ENCODE data around the gene IFIH1.

Gene IFIH1

DNA sequence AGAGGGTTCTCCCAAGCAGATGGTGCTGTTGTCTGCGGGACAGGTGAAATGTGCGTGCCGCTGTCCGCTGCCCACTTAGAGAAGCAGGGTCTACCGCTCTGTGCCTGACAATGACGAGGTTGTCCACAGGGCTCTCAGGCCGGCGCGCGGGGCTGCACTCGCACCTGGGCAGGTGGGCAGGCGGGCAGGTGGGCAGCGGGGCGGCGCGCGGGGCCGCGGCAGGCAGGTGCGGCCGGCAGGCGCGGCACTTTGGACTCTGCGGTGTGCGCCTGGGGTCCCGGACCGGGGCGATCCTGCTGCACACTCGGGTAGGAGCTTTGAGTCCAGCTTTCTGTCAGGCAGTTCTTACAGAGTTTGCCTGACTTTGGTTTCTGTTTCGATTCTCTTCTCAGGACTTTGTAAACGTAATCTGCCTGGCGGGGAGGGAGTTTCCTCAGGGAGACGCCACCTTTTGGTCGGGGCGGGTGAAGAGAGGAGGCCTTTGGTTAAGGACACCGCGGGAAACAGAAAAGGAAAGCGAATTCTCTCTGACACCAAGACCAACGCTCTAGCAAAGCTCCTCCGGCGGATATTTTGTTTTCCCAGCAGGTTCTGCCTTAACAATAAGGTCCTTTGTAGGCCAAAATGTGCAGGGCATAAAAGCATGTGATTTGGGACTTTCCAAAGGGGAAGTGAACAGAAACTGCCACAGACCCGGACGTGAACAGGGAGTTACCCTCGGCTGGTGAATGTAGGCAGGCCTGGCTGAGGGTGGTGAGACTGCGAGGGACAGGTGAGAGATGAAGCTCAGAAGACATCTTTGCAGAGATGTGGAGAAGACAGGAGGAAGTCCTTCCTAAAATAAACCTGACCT, at the start of gene IFIH1:
Gene IFIH1, minus strand, starts transcription at position 357 of the 853 bp plus-strand sequence. CDS start 377 bp downstream, outside the sequence.
- Mint-ChIP-seq H3K36me3 (peaks cover 9 to 16% of the 10 kb centered on the region in 2 donors), H3K4me3 (peak within 1 kb of the TSS; percentile 93 to 96), H3K4me1 (peaks cover 30 to 59% of the 10 kb centered on the region in 2 donors), H3K27ac (peak within 1 kb of the TSS; percentile 99), H3K27me3 (no peaks in the 10 kb centered on the region), H3K9me3 (no peaks in the 10 kb centered on the region)
- ATAC-seq (replicated peaks): peak; percentile 94 to 95
- DNase-seq: peak; percentile 88

DNA sequence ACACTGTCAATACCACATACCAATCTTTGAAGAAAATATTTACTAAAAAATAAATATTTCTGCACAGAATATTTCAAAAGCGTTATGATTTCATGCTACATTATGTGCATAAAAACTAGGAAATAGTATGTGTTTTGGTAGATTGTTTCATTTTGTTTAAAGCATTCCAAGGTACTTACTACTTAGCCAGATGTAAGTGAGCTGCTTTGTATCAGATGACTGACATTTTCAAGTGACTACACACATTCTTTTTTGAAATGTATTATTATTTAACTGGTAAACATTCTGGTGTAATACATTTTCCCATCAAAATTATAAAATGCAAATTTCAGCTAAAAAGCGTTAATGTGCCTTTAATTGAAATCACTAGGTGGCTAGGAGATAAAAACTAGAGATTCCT, 46.9 kb upstream of the IFIH1 start:
- H3K4me3 Mint-ChIP-seq: no peak overlapping the region
- H3K36me3 Mint-ChIP-seq: no peaks in the 10 kb centered on the region
- ATAC-seq (replicated peaks): no peak
- no peak overlapping the region for H3K27ac Mint-ChIP-seq
- no peaks in the 10 kb centered on the region for H3K9me3 Mint-ChIP-seq
- DNase-seq: no peak
- no peaks in the 10 kb centered on the region for H3K27me3 Mint-ChIP-seq
- H3K4me1 Mint-ChIP-seq: no peaks in the 10 kb centered on the region

DNA sequence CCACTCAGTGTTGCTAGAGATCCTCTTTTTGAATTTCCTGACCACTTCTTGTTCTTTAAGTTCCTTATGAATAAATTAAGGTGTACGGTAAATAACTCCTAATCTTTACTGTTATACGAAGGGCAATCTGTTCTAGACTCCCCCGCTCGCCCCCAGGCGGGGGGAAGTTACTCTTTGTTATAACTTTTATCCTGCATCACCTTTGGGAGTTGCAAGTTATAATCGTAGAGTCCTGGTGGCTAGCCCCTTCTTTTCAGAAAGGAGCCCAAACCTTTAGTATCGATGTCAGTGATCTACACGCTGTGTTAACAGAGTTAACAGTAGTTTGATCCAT, 26.1 kb upstream of the IFIH1 start:
- Mint-ChIP-seq H3K4me3 (peak overlapping the region; percentile 95 to 96), H3K27ac (peak overlapping the region; percentile 87), H3K4me1 (peaks cover 5 to 7% of the 10 kb centered on the region in 2 donors), H3K36me3 (peaks cover 0 to 3% of the 10 kb centered on the region in 2 donors), H3K9me3 (no peaks in the 10 kb centered on the region), H3K27me3 (no peaks in the 10 kb centered on the region)
- ATAC-seq (replicated peaks) (peak; percentile 13 to 25), DNase-seq (no peak)

DNA sequence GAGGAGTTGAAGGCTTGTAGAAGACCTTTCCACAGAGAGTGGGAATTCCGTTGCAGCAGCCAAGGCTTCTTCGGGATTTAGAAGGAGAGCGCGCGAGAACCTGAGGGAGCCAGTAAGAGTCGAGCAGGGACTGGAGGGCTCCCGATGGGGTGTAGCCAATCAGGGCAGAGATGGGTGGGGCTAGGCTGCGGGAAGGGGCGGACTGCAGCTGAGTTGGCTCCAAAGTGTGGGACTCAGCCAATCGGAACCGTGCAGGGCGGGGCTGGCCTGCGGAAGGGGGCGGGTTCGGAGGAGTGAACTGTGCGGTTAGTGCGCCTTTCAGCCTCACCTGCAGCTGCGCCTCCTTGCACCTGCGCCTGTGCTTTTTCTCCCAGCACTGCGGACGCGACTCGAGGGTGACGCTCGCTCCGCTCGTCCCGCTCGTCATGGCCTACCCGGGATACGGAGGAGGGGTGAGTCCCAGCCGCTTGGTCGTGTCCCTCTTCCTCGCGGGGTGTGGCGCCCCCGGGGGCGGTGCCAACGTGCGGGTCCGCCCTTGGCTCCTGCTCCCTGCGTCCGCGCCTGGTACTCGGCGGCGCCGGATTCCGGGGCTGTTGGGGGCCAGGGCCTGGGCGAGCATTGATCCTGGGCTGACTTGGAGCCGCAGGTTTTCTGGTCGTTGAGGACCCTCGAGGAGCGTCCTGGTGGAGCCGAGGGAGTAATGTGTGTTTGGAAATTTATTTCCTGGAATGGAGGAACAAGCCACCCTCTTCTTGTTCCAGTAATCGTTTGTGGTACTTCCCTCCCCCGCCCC, 25.5 kb upstream of the IFIH1 start, which contains the start of gene GCA:
Gene GCA, plus strand, starts transcription at position 309 of the 793 bp plus-strand sequence. Its CDS starts 117 bp downstream, at position 426.
- Mint-ChIP-seq H3K9me3 (no peaks in the 10 kb centered on the region), H3K4me1 (peaks cover 5 to 7% of the 10 kb centered on the region in 2 donors)

DNA sequence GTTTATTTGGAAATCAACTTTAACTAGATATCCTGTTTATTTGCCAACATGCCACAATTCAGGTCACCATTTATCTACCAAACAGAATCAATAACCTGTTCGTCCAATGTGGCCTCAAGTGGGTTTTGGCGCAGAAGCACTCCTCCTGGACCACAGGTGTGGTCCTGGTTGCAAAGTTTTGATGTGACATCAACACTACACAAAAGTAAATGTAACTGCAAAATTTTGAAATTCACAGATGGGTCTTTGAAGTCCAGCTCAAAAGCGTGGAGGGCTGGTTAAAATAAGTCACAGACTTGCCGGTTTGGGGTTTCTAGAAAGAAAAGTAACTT, 25.0 kb upstream of the IFIH1 start:
- Mint-ChIP-seq H3K9me3 (no peaks in the 10 kb centered on the region), H3K27me3 (no peaks in the 10 kb centered on the region), H3K4me3 (peak overlapping the region; percentile 95 to 96), H3K27ac (peak overlapping the region; percentile 93), H3K36me3 (no peaks in the 10 kb centered on the region), H3K4me1 (peaks cover 5 to 7% of the 10 kb centered on the region in 2 donors)
- DNase-seq (no peak), ATAC-seq (replicated peaks) (no peak)

More for the DNA sequence above, 25.5 kb upstream of the IFIH1 start, which contains the start of gene GCA:
- Mint-ChIP-seq H3K4me3 (peak within 1 kb of the TSS; percentile 95 to 96), H3K27ac (peak within 1 kb of the TSS; percentile 93), H3K27me3 (no peaks in the 10 kb centered on the region), H3K36me3 (no peaks in the 10 kb centered on the region)
- DNase-seq: peak; percentile 97
- ATAC-seq (replicated peaks): peak; percentile 98 to 99

DNA sequence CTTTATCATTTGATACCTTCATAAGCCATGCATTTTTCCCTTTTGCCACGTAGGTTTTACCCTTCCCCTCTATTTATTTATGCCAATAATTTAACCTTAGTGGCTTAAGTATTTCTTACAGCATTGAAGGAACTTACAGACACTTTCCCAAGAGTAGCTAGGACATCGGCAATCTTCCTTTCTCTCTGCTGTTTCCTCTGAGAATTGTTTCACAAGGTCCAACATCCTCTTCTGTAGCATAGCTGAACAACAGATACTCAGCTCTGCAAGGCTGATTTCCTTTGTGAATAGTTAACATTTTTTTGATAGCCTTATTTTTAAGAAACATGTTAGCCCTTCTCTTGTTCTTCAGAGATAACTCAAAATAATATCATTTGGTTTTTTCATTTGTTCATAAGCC, 24.4 kb upstream of the IFIH1 start:
- ATAC-seq (replicated peaks) (no peak), DNase-seq (no peak)
- no peaks in the 10 kb centered on the region for H3K36me3 Mint-ChIP-seq
- H3K27ac Mint-ChIP-seq: no peak overlapping the region
- peaks cover 5 to 7% of the 10 kb centered on the region in 2 donors for H3K4me1 Mint-ChIP-seq
- H3K4me3 Mint-ChIP-seq: no peak overlapping the region
- no peaks in the 10 kb centered on the region for H3K9me3 Mint-ChIP-seq
- H3K27me3 Mint-ChIP-seq: no peaks in the 10 kb centered on the region

DNA sequence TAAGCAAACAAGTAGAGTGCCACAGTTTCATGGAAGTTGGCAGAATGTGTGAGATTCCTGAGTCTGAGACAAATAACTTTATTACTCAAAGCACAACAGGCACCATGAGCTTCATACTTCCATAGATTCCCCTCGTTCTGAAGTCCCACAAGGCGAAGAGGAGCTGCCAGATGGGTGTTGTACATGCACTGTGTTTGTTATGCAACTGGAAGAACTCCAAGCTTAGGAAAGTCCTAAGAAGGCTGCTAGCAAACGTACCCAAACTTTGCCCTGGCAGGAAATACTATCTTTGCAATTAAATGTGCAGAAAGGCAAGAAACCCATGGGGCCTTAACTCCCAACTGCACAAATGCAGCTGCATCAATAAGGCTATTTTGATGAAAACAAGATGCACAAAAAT, 23.8 kb upstream of the IFIH1 start:
- H3K4me1 Mint-ChIP-seq: peaks cover 5 to 7% of the 10 kb centered on the region in 2 donors
- ATAC-seq (replicated peaks): no peak
- no peaks in the 10 kb centered on the region for H3K9me3 Mint-ChIP-seq
- peaks cover 0 to 1% of the 10 kb centered on the region in 2 donors for H3K36me3 Mint-ChIP-seq
- no peaks in the 10 kb centered on the region for H3K27me3 Mint-ChIP-seq
- no peak overlapping the region for H3K27ac Mint-ChIP-seq
- H3K4me3 Mint-ChIP-seq: no peak overlapping the region
- DNase-seq: no peak

DNA sequence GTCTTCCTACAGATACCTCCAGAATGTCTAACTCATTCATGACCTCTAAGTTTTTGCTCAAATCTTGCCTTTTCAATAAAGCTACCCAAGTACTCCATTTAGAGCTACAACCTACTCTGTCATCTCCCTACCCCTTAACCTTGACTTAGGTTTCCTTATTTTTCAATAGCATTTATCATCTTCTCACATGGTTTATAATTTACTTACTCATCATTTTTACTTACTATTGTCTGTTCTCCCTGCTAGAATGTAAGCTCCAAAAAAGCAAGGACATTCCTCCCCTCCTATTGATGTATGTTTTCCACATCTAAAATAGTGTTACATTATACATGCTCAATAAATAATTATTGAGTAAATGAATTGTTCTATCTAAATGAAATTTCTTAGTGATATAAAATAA, 22.3 kb upstream of the IFIH1 start:
- Mint-ChIP-seq H3K27me3 (no peaks in the 10 kb centered on the region), H3K4me3 (no peak overlapping the region), H3K9me3 (no peaks in the 10 kb centered on the region), H3K27ac (no peak overlapping the region), H3K4me1 (peaks cover 5% of the 10 kb centered on the region in 2 donors), H3K36me3 (peaks cover 0 to 3% of the 10 kb centered on the region in 2 donors)
- DNase-seq: no peak
- no peak for ATAC-seq (replicated peaks)

DNA sequence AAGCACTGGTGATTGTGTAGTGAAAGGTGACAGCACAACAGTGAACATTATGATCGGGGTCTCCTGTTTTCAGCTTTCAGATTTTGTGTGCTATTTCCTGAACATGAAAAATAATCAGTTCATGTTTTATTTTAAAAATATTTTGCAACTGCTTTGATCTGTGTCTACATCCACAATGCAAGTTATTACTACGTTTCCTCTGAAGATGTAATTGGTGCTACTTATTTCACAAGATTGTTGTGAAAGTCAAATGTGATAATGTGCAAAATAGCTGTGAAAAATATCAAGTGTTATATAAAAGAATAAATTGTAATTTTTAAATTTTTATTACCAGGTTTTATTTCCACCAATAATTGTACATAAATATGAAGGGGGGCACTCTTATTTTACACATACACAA, 19.4 kb upstream of the IFIH1 start:
- H3K4me1 Mint-ChIP-seq: peaks cover 0 to 2% of the 10 kb centered on the region in 2 donors
- H3K4me3 Mint-ChIP-seq: no peak overlapping the region
- H3K9me3 Mint-ChIP-seq: no peaks in the 10 kb centered on the region
- H3K27me3 Mint-ChIP-seq: no peaks in the 10 kb centered on the region
- DNase-seq: no peak
- no peak overlapping the region for H3K27ac Mint-ChIP-seq
- no peak for ATAC-seq (replicated peaks)
- peaks cover 0 to 3% of the 10 kb centered on the region in 2 donors for H3K36me3 Mint-ChIP-seq

DNA sequence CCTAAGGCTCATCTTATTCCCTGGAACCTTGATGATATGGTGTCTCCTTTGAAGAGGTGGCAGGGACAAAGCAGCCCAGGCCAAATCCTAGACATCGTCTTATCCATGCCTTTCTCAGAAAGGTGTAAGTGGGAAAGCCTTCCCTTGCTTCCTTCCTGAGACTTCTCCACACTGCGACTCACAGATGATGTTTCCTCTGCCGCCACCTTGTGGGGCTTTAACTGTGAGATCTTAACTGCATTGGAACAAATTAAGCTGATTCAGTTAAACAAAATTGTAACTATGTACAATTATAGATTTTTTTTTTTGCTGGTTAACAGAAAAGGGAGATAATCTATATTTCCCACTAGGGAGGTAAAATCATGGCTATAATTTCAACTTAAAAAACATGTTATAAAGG, 15.5 kb upstream of the IFIH1 start:
- H3K27ac Mint-ChIP-seq: no peak overlapping the region
- peaks cover 0 to 3% of the 10 kb centered on the region in 2 donors for H3K4me1 Mint-ChIP-seq
- peaks cover 0 to 3% of the 10 kb centered on the region in 2 donors for H3K36me3 Mint-ChIP-seq
- H3K4me3 Mint-ChIP-seq: no peak overlapping the region
- no peaks in the 10 kb centered on the region for H3K9me3 Mint-ChIP-seq
- ATAC-seq (replicated peaks): peak; percentile 54 to 59
- H3K27me3 Mint-ChIP-seq: no peaks in the 10 kb centered on the region
- DNase-seq: no peak

DNA sequence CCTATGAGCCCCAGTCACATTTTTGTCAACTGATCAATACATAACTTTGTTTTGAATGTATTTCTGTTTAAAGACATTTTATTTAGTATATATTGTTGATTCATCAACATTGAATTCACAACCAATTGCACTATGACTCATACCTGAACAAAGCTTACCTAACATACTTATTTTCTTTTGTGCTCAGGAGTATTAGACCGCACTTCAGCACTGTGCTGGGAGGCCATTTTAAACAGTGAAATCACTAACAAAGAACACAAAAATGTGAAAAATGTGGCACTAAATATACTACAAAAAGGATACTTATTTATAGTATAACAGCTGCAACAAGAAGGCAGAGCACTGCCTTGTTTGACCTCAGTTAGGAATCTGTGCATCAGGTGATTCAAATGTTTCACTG, 12.4 kb upstream of the IFIH1 start:
- no peaks in the 10 kb centered on the region for H3K36me3 Mint-ChIP-seq
- no peak overlapping the region for H3K4me3 Mint-ChIP-seq
- ATAC-seq (replicated peaks) (no peak), DNase-seq (no peak)
- H3K9me3 Mint-ChIP-seq: no peaks in the 10 kb centered on the region
- peaks cover 0 to 11% of the 10 kb centered on the region in 2 donors for H3K4me1 Mint-ChIP-seq
- H3K27ac Mint-ChIP-seq: no peak overlapping the region
- no peaks in the 10 kb centered on the region for H3K27me3 Mint-ChIP-seq

DNA sequence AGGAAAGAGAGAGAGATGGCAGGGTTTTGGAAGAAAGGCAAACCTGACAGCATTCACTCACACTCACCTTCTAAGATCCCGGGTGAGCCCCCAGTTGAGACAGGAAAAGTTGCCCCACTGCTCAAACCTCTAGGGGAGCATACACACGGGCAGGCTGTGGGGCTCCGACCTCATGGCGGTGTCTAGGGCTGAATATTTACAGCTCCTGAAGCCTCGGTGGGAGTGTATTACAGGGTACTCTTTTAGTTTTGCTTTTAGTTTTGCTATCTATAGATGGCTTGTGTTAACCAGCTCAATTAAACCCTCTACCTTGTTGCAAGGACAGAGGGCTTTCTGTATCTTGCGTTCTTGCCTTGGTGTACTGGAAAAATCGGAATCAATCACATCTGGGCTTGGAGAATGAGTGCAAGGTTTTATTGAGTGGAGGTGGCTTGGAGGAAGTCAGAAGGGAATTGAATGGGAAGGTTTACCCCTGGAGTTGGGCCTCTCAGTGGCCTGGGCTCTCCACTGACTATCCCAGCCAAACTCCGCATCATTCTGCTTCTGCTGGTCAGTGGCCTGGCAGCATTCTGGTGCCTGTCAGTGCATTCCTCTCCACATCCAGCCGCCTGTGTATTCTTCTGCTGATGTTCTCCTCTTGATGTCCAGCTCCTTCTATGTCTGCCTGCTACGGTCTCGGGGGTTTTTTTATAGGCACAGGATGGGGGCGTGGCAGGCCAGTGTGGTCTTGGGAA, 10.1 kb upstream of the IFIH1 start:
- H3K27ac Mint-ChIP-seq: peak overlapping the region; percentile 84
- no peaks in the 10 kb centered on the region for H3K27me3 Mint-ChIP-seq
- H3K9me3 Mint-ChIP-seq: no peaks in the 10 kb centered on the region
- DNase-seq: no peak
- peak; percentile 68 to 81 for ATAC-seq (replicated peaks)
- H3K4me1 Mint-ChIP-seq: peaks cover 0 to 10% of the 10 kb centered on the region in 2 donors
- H3K4me3 Mint-ChIP-seq: peak overlapping the region; percentile 64 to 67
- peaks cover 2 to 9% of the 10 kb centered on the region in 2 donors for H3K36me3 Mint-ChIP-seq

DNA sequence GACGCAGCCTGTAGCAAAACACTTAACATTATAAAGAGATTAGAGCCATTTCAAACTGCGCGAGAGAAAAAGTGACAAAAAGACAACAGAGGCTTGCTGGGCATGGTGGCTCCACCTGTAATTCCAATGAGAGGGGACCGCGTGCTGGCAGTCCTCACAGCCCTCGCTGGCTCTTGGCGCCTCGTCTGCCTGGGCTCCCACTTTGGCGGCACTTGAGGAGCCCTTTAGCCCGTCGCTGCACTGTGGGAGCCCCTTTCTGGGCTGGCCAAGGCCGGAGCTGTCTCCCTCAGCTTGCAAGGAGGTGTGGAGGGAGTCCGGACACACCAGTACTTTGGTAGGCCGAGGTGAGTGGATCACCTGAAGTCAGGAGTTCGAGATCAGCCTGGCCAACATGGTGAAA, 9.3 kb upstream of the IFIH1 start:
- peaks cover 0 to 10% of the 10 kb centered on the region in 2 donors for H3K4me1 Mint-ChIP-seq
- no peaks in the 10 kb centered on the region for H3K27me3 Mint-ChIP-seq
- DNase-seq (no peak), ATAC-seq (replicated peaks) (no peak)
- peaks cover 2 to 9% of the 10 kb centered on the region in 2 donors for H3K36me3 Mint-ChIP-seq
- no peak overlapping the region for H3K27ac Mint-ChIP-seq
- peak overlapping the region in 1 of 2 donors; percentile 17 for H3K4me3 Mint-ChIP-seq
- H3K9me3 Mint-ChIP-seq: no peaks in the 10 kb centered on the region

DNA sequence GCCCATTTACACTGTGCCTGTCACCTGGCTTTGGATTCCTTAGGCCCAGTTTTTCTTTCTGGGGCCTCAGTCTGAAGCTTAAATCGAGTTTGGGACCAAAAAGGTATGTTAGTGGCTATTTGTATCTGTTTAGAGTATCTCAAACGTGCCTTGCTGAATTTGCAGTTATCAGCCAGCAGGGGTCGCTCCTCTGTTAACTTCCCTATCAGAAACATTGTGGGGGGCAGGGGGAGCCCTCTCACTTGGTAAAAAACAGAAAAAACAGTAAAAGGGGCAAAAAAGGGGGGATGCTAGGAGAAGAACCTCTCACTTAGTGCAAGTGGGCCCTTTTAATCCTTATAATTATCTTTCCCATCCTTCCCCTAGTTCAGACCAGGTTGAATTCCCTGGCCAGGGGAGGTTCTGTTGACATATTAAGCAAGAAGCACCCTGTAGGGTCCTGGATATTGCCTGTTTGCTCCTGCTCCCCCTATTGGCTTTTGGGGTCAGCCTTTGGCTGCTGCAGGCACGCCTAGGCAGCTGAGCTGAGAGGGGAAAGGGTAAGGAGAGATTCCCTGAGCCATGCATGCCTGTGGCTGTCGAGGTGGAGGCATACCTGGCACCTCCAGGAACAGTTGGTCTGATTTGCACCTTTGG, 8.8 kb upstream of the IFIH1 start:
- H3K27ac Mint-ChIP-seq: no peak overlapping the region
- no peaks in the 10 kb centered on the region for H3K27me3 Mint-ChIP-seq
- peaks cover 0 to 10% of the 10 kb centered on the region in 2 donors for H3K4me1 Mint-ChIP-seq
- DNase-seq (no peak), ATAC-seq (replicated peaks) (peak in 1 of 2 donors; percentile 38)
- peaks cover 2 to 9% of the 10 kb centered on the region in 2 donors for H3K36me3 Mint-ChIP-seq
- peak overlapping the region in 1 of 2 donors; percentile 17 for H3K4me3 Mint-ChIP-seq
- no peaks in the 10 kb centered on the region for H3K9me3 Mint-ChIP-seq
